Measurements from ENCODE around the gene HNRNPK.

Gene HNRNPK

DNA sequence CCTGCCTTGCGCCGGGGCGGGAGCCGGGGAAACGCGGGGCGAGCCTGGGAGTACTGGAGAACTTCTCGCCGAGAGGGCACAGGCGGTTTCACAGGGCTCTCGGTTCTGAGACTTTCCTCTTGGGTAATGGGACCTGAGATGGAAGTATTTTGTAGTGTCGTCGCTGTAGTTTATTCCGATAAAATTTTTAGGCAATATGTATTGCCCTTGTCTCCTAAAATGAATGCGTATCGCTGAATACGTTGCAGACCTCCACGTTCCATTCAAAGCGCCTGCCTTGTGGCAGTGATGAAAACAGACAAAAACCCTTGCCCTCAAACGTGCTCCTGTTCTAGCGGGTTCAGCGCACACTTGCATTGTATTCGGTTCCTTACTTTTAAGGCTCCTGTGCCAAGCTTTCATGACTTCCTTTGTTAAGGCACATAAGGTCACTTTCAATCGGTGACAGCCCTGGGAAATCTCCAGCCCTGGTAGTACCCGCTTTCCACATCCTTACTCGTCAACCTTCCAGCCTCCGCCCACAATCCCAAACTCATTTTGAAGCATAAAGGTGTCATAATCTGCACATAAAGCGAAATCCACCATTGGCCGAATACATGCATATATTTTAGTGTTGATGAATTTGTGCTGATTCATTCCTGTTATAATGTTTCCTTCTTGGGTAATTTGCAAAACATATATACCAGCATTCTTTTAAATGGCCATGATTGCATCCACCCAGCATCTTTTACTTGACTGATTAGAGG is 1.3 kb upstream of the HNRNPK start:
- peak in 1 of 2 experiments; percentile 62 for DNase-seq (ENCODE audit: low read depth in 1 of 2, low spot score in 1 of 2)
- TF ChIP-seq SPI1 (IDR thresholded peaks at IDR 0.05; ENCODE audit: borderline replicate concordance, low read depth): no peak
- TF ChIP-seq, protein P1, sequence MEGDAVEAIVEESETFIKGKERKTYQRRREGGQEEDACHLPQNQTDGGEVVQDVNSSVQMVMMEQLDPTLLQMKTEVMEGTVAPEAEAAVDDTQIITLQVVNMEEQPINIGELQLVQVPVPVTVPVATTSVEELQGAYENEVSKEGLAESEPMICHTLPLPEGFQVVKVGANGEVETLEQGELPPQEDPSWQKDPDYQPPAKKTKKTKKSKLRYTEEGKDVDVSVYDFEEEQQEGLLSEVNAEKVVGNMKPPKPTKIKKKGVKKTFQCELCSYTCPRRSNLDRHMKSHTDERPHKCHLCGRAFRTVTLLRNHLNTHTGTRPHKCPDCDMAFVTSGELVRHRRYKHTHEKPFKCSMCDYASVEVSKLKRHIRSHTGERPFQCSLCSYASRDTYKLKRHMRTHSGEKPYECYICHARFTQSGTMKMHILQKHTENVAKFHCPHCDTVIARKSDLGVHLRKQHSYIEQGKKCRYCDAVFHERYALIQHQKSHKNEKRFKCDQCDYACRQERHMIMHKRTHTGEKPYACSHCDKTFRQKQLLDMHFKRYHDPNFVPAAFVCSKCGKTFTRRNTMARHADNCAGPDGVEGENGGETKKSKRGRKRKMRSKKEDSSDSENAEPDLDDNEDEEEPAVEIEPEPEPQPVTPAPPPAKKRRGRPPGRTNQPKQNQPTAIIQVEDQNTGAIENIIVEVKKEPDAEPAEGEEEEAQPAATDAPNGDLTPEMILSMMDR (IDR thresholded peaks at IDR 0.05; ENCODE audit: insufficient read depth, low read length): no peak
- no peak; the same call in 1 of the 2 replicates for TF ChIP-seq POLR2AphosphoS5 (IDR thresholded peaks at IDR 0.05; ENCODE audit: low read depth)
- no peak for TF ChIP-seq REST (IDR thresholded peaks at IDR 0.05; ENCODE audit: insufficient replicate concordance, low read depth)
- TF ChIP-seq GABPA (IDR thresholded peaks at IDR 0.05; ENCODE audit: low read depth): no peak
- no peaks in the 10 kb centered on the region for H3K27me3 ChIP-seq (ENCODE audit: insufficient read depth, poor library complexity, severe bottlenecking)

GRCh38 chr9:83980395-83981125 is 545 bp upstream of the HNRNPK start, which contains the start of gene RMI1:
Gene RMI1 (plus strand): TSS chr9:83980805. CDS start chr9:84000987, 20,182 bp downstream.
- TF ChIP-seq POLR2AphosphoS5 (IDR thresholded peaks at IDR 0.05; ENCODE audit: low read depth) (peak; percentile 96), REST (IDR thresholded peaks at IDR 0.05; ENCODE audit: insufficient replicate concordance, low read depth) (peak; percentile 73), GABPA (IDR thresholded peaks at IDR 0.05; ENCODE audit: low read depth) (0 out of 2 replicates have a peak, but pooled peaks have one; percentile 4), SPI1 (IDR thresholded peaks at IDR 0.05; ENCODE audit: borderline replicate concordance, low read depth) (peak; percentile 93)
- TF ChIP-seq, protein P1 (IDR thresholded peaks at IDR 0.05; ENCODE audit: insufficient read depth, low read length): no peak
- H3K4me3 ChIP-seq (replicated peaks; ENCODE audit: insufficient read depth, low read length): peak within 1 kb of the TSS; percentile 63
- peak; percentile 97 to 99 for DNase-seq (ENCODE audit: low read depth in 1 of 2, low spot score in 1 of 2)
- peak within 1 kb of the TSS; percentile 100 for H3K27ac ChIP-seq (replicated peaks)
- H3K27me3 ChIP-seq (ENCODE audit: insufficient read depth, poor library complexity, severe bottlenecking): no peaks in the 10 kb centered on the region

More for the DNA sequence above, 1.3 kb upstream of the HNRNPK start:
- peak overlapping the region; percentile 100 for H3K27ac ChIP-seq (replicated peaks)
- peak overlapping the region; percentile 55 for H3K4me3 ChIP-seq (replicated peaks; ENCODE audit: insufficient read depth, low read length)

GRCh38 chr9:83978992-83979811 is 813 bp downstream of the HNRNPK start:
- peak in 1 of 2 experiments; percentile 83 for DNase-seq (ENCODE audit: low read depth in 1 of 2, low spot score in 1 of 2)
- Histone ChIP-seq H3K27ac (replicated peaks) (peak overlapping the region; percentile 100), H3K27me3 (ENCODE audit: insufficient read depth, poor library complexity, severe bottlenecking) (no peaks in the 10 kb centered on the region), H3K4me3 (replicated peaks; ENCODE audit: insufficient read depth, low read length) (peak overlapping the region; percentile 63)
- no peak for TF ChIP-seq GABPA (IDR thresholded peaks at IDR 0.05; ENCODE audit: low read depth)
- peak; percentile 18; the same call in 1 of the 2 replicates for TF ChIP-seq POLR2AphosphoS5 (IDR thresholded peaks at IDR 0.05; ENCODE audit: low read depth)
- TF ChIP-seq REST (IDR thresholded peaks at IDR 0.05; ENCODE audit: insufficient replicate concordance, low read depth): peak; percentile 55

Data from HL-60 (cell line).